Activated CD4-positive, alpha-beta T cell treated with anti-CD3 and anti-CD28 coated beads for 4 hours (primary cell): ENCODE measurements around the gene ZDHHC11.
"Not testable (repeated sequence)": the region's sequence is repeated elsewhere in the genome, so short reads cannot be mapped to it uniquely, and the experiment has no call there.

ENCODE experiments used
- DNase-seq, 2 donors: peaks; one replicate each; pipeline ENCODE4 v3.0.0-alpha.2; 2020

The ZDHHC11 gene

DNA sequence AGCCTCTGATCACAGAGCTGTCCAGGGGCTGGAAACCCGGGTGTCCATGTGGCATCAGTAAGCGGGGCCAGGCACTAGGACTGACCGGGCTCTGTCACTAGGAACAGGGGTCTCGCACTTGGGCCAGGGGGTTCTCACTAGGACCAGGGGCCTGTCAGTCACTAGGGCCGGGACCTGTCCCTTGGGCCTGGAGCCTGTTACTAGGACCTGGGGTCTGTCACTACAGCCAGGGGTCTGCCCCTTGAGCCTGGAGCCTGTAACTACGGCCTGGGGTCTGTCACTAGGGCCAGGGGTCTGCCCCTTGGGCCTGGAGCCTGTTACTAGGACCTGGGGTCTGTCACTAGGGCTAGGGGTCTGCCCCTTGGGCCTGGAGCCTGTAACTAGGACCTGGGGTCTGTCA is 76.5 kb downstream of the ZDHHC11 start:
- not testable (repeated sequence) for DNase-seq

DNA sequence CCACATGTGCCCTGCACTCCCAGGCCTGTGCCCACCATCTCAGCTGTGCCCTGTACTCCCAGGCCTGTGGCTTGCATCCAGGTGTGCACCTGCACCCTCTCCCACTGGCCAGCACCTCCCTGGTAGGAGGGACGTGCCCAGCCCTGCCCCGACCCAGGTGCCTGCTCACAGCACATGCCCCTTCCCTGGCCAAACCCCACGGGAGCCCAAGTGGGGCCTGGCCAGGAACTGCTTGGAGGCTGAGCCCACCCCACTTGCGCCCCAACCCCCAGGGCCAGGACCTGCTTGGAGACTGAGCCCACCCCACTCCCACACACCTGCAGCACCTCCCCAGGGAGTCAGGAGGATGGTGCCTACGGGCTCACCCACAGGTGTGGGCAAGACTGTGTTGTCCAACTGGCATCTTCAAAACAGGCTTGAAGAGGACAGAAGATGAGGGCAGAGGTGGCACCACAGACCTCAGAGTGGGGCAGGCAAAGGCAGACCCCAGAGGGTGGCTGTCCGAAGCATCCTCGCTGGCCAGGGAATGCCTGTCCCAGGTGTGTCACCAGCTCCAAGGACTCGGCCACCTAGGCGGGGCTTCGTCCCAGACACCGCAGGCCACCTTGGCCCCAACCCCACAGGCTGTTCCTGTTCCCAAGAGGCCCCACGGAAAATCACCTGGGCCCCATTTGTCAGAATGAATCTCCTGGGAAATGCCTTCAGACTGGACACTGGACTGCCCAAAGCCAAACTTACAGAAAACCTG is 77.1 kb downstream of the ZDHHC11 start:
- DNase-seq: no peak

- DNase-seq: not testable (repeated sequence)
These were observed 77.9 kb downstream of the ZDHHC11 start for GRCh38 chr5:772931-773330.

DNA sequence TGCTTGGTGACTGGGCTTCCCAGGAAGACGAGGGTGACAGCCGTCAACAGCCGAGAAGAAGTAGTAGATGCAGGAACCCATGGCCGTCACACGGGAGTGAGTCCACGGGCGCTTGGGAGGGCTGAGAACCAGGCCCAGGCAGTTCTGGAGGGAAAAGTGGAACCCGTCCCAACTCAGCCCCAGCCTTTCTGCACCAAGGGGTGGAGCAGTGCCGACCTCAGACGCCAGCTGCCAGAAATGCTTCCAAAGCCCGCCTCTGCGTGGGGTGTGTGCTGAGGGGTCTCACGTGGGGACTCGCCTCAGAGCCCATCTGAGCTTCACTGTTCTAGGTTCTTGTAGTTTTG is 78.3 kb downstream of the ZDHHC11 start:
- not testable (repeated sequence) for DNase-seq

- DNase-seq: not testable (repeated sequence)
These were observed 78.8 kb downstream of the ZDHHC11 start for GRCh38 chr5:771841-772546.

DNA sequence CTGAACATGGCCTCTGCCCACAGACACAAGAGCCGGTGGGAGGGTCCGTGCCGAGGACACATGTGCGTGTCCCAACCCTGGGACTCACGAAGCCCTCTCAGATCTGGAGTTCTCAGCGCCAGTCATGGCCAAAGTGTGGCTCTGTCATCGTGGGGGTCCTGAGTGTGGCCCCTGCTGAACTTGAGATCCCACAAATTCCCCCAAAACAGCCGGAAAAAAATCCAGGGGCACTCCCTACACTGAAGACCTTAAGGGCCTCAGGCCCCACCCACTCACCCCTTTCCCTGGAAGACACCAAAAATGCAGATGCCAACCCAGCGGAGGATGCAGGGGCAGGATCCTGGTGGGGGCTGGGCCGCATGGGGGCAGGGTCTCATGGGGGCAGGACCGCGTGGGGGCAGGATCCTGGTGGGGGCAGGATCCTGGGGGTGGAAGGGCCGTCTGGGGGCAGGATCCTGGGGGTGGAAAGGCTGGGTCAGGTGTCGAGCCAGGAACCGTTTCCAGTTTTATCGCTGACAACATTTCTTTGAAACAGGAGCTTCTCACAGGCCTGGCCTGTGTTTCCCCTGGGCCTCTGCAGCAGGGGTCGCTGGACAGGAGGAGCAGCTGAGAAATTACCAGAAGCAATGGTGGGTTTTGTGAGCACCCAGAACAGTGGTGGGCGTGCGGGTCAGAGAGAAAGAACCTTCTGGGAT is 79.6 kb downstream of the ZDHHC11 start:
- not testable (repeated sequence) for DNase-seq

- DNase-seq: not testable (repeated sequence)
These were observed 80.2 kb downstream of the ZDHHC11 start for GRCh38 chr5:770585-770984.

DNA sequence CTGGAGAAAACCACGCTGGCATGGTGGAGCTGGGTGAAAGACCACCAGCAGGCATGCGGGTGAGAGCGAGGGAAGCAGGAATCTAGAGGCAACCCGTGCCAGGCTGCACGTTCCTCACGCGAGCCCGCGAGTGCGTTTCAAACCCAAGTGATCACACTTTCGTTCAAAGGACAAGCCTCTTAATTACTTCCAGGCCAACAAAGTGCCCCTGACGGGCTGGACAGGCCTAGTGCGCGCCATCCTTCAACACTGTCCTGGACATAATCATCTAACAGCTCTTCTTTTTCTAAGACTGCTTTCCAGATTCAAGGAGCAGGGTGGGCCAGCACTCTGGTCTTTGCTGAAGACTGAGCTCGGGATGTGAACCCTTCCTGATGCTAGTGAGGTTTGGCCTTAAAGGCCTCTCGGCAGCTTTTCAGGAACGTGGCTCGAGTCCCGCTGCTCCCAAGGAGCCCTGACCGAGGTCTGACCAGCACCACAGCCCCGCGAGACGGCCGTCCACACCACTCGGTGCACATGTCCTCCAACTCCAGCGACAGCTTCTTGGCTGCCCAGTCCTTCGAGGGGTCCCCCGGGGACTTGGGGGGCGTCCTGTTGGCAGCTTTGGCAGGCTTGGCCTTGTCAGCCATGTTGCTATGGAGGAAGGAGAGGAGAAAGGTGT is 81.2 kb downstream of the ZDHHC11 start:
- not testable (repeated sequence) for DNase-seq

DNA sequence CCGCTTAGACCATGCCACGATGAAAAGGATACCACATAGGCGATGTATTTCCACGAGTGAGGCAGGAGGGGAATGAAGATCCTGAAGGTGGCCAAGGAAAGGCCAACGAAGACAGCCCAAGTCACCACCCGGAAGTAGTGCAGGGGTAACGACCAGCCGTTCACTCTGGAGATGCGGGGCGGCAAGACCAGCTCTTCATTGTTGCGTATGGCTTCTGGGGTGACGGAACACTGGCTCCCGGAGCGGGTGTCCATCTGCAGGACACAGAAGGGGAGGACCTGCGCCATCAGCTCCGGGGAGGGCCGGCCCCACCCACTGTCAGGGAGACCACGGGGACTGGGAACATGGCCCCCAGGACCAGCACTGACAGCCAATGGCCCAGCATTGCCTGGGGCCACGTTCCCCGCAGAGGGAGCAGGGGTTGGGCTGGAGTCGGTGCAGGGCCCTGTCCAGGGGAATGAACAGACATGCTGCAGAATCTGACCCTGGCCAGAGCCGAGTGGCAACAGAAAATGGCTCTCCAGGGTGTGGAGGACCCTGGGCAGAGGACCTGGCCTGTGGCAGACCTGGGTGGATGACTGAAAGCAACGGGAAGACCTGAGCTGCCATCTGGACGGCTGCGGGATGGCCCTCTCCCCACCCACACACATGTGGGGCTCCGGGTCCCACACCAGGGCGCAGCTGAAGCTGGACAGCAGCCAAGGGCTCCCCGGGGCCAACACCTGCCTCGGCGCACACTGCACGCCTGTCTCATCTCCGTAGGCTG is 83.9 kb downstream of the ZDHHC11 start:
- no peak for DNase-seq

GRCh38 chr5:765948-766631 is 84.7 kb downstream of the ZDHHC11 start:
- DNase-seq: no peak

DNA sequence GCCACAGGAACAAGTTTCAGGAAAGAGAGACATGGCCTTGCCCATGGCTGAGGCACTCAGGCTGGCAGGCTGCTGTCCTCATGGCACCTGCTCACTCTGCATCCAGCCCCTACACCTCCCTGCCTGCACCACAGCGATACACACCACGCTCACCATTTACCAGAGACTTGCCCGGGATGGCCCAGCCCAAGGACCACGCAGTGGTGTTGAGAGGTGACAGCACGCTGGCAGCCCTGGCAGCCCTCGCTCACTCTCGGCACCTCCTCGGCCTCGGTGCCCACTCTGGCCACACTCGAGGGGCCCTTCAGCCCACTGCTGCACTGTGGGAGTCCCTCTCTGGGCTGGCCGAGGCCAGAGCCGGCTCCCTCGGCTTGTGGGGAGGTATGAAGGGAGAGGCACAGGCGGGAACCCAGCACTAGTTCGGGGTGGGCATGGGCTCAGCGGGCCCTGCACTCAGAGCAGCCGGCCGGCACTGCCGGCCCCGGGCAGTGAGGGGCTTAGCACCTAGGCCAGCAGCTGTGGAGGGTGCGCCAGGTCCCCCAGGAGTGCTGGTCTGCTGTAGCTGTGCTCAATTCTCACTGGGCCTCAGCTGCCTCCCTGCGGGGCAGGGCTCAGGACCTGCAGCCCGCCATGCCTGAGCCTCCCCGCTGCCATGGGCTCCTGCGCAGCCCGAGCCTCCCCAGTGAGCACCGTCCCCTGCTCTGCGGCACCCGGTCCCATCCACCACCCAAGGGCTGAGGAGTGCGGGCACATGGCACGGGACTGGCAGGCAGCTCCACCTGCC is 86.6 kb downstream of the ZDHHC11 start:
- DNase-seq: no peak

- no peak for DNase-seq
These were observed 87.4 kb downstream of the ZDHHC11 start for GRCh38 chr5:763397-763796.

DNA sequence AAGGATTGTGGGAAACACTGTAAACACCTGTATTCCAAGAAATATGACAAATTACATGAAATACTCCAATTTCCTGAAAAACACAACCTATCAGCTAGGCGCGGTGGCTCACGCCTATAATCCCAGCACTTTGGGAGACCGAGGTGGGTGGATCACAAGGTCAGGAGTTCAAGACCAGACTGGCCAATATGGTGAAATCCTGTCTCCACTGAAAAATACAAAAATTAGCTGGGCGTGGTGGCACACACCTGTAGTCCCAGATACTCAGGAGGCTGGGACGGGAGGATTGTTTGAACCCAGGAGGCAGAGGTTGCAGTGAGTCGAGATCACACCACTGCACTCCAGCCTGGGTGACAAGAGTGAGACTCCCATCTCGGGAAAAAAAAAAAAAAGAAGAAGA is 87.8 kb downstream of the ZDHHC11 start:
- not testable (repeated sequence) for DNase-seq

DNA sequence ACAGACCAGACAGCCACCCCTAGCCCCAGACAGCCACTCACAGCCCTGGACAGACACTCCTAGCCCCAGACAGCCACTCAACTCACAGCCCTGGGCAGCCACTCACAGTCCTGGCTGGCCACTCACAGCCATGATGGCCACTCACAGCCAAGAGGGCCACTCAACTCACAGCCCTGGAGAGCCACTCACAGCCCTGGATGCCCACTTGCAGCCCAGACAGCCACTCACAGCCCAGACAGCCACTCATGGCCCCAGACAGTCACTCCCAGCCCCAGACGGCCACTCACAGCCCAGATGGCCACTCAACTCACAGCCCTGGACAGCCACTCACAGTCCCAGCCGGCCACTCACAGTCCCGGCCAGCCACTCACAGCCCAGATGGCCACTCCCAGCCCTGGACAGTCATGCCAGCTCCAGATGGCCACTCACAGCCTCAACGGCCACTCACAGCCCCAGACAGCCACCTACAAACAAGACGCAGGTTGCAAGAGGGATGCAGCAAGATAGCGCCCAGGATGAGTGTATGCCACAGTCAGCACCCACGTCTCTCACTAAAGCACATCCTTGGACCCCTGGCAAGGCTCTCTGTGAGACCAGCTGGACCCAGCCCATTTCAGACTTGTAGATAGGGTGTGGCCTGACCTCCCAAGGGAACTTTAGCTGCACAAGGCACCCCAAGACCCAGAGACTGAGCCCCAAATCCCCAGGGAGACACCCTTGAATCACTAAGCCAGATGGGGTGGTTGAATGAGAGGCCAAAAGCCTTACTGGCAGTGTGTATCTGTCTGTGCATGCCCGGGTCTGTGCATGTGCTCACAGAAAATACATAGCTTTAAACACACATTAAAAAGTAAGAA is 88.7 kb downstream of the ZDHHC11 start:
- no peak for DNase-seq

- DNase-seq: no peak
These were observed 89.6 kb downstream of the ZDHHC11 start for GRCh38 chr5:761059-761771.

DNA sequence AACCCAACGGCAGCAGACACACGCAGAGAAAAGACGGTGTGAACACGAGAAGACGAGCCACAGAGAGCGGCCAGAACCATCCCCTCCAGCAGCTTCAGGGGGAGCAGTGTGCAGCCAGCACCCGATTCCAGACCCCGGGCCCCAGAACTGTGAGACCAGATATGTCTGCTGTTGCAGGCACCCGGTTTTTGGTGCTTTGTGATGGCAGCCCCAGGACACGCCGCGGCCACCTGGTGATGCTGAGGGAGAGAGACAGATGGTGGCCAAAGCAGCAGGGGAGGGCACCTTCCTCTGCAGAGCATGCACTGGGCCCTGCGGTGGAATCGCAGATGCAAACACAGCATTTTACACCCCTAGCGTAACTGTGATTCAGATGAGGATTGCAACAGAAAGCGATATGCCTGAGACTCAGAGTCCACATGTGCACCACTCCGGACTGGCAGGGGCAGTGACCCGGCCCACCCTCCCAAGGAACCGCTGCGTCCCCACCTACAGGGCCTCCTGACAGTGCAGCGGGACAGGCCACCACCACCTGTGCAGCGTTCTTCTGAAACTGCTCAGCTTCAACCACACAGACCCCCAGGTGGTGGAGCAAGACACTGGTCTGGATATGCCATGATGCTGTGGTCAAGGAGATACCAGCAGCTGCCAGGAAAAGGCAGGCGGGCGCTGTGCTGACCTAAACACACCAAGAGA is 90.3 kb downstream of the ZDHHC11 start:
- no peak for DNase-seq

DNA sequence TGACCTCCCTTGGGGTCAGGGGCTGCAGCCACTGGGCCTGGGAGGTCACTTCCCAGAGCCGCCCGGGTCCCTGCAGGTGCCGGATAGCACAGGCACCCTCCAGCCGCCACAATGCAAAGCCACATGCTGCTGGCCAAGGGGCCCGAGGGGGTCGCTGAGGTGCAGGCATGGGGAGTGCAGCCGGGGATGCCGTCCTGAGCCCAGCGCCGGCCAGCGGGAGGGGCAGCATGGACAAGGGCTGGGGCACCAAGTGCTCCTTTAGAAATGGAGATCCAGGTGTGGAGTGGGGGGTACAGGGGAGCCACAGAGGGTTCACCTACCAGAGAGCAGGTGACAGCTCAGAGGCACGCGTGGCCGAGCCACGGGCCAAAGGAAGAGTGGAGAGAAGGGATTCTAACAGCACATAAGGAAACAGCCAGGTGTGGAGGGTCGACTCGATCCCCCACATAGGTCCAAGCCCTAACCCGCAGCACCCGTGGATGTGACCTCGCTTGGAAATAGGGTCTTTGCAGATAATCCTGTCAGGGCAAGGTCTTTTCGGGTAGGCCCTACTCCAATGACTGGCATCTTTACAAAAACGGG is 90.9 kb downstream of the ZDHHC11 start:
- no peak for DNase-seq

DNA sequence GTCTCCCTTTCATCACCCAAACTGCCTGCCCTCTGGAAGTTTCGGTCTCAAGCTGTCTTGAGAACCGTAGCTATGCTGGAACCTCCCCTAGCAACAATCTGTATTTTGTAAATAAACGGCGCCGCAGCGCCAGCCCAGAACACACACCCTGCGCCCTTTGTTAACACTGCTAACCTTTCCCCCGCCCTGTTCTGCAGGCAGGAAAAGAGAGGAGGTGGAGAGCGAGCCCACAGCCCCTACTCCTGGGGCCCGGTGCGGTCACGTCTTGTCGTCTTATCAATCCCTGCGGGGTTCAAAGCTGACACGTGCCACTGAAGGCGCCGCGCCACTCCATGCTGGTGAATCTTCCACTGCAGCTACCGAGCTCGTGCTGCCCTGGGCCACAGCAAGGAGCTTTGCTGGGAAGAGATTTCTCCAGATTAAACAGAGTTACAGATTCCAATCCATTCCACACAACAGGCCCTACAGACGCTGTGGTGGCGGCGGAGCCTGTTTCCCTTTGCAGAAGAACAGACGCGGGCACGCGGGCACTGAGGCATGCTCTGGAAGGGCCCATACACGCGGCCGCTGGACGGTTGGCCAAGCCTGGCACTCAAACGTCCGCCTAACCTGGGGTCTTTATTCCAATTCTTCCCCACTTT is 91.6 kb downstream of the ZDHHC11 start:
- DNase-seq: peak in 1 of 2 donors; percentile 61
